ENCODE data around the gene HINT3. TPM values are rescaled to one million over a fixed set of nuclear protein-coding genes. Genes with fewer than 3 reads are reported as not detected.

HINT3 gene
- total and polyA plus RNA-seq, 2 of the 13 experiments (the other 11 are each of a cell fraction or from before 2014, with no cell fraction given) = 3.1 to 22.8 TPM

- TF ChIP-seq HNF4G (IDR thresholded peaks at IDR 0.05; ENCODE audit: borderline replicate concordance, low read depth, low read length) = peak; percentile 78
- TF ChIP-seq HNF4G (CRISPR knock-in tag; IDR thresholded peaks at IDR 0.05; ENCODE audit: borderline replicate concordance, low read depth) = no peak; the same call in 1 of the 2 replicates
- 0 out of 2 replicates have a peak, but pooled peaks have one; percentile 42 for TF ChIP-seq ZKSCAN8 (CRISPR knock-in tag; IDR thresholded peaks at IDR 0.05; ENCODE audit: borderline replicate concordance)
- TF ChIP-seq HNRNPL (IDR thresholded peaks at IDR 0.05; ENCODE audit: low read depth, low read length) = no peak
- TF ChIP-seq GTF3A (CRISPR knock-in tag; conservative IDR thresholded peaks at IDR 0.05) = no peak
- TF ChIP-seq ZSCAN5A (CRISPR knock-in tag; IDR thresholded peaks at IDR 0.05; ENCODE audit: borderline replicate concordance) = no peak
- TF ChIP-seq SMAD9 (CRISPR knock-in tag; IDR thresholded peaks at IDR 0.05) = no peak
- TF ChIP-seq ONECUT2 (CRISPR knock-in tag; IDR thresholded peaks at IDR 0.05) = peak; percentile 92
- TF ChIP-seq ELF4 (CRISPR knock-in tag; IDR thresholded peaks at IDR 0.05; ENCODE audit: borderline replicate concordance) = no peak
- 0 out of 2 replicates have a peak, but pooled peaks have one; percentile 53 for TF ChIP-seq GLI4 (CRISPR knock-in tag; IDR thresholded peaks at IDR 0.05; ENCODE audit: borderline replicate concordance)
- no peak for TF ChIP-seq CBX1 (IDR thresholded peaks at IDR 0.05; ENCODE audit: low read depth)
- 0 out of 4 replicates have a peak, but pooled peaks of 1 of the 2 experiments have one; percentile 46 for TF ChIP-seq KLF16 (CRISPR knock-in tag; IDR thresholded peaks at IDR 0.05)
- no peak for TF ChIP-seq ZMYM4 (CRISPR knock-in tag; IDR thresholded peaks at IDR 0.05)
- TF ChIP-seq ATF5 (CRISPR knock-in tag; IDR thresholded peaks at IDR 0.05; ENCODE audit: low read depth) = no peak
- no peak for TF ChIP-seq SCMH1 (CRISPR knock-in tag; IDR thresholded peaks at IDR 0.05; ENCODE audit: borderline replicate concordance)
- TF ChIP-seq GATAD1 (CRISPR knock-in tag; IDR thresholded peaks at IDR 0.05) = no peak
- no peak for TF ChIP-seq GMEB1 (CRISPR knock-in tag; IDR thresholded peaks at IDR 0.05; ENCODE audit: borderline replicate concordance)
- TF ChIP-seq NFIC (IDR thresholded peaks at IDR 0.05; ENCODE audit: low read length) = peak; percentile 56; the same call in 1 of the 2 replicates
- TF ChIP-seq GATAD2A (CRISPR knock-in tag; IDR thresholded peaks at IDR 0.05) = peak; percentile 80
- TF ChIP-seq ZBTB10 (CRISPR knock-in tag; IDR thresholded peaks at IDR 0.05; ENCODE audit: borderline replicate concordance) = no peak
- no peak for TF ChIP-seq ZNF460 (CRISPR knock-in tag; IDR thresholded peaks at IDR 0.05; ENCODE audit: borderline replicate concordance)
- peak; percentile 73 for TF ChIP-seq NR2F6 (IDR thresholded peaks at IDR 0.05)
- TF ChIP-seq NR2F6 (CRISPR knock-in tag; IDR thresholded peaks at IDR 0.05) = peak; percentile 78
- no peak for TF ChIP-seq ARHGAP35 (CRISPR knock-in tag; IDR thresholded peaks at IDR 0.05; ENCODE audit: borderline replicate concordance)
- no peak for TF ChIP-seq GATA4 (IDR thresholded peaks at IDR 0.05; ENCODE audit: borderline replicate concordance, low read depth)
- TF ChIP-seq HMGA1 (CRISPR knock-in tag; conservative IDR thresholded peaks at IDR 0.05) = no peak
These were observed 33.1 kb downstream of the HINT3 start (continued) for GRCh38 chr6:125989631-125990030.
